Peyer's patch (tissue), 4 donors: Measurements from ENCODE around the gene TMEM131L.

Experiments
- CTCF ChIP-seq, 6 experiments: fragments of 450-650 bp in 4 of 6; fragments of 200-600 bp in 2 of 6; sonication (generic) in 1 of 6; IDR thresholded peaks; one replicate each; pipeline ENCODE4 v1.5.1; 2017 to 2019; ENCODE audit warnings: antibody characterized with exemption in 6 of 6, mild to moderate bottlenecking in 3 of 6, moderate library complexity in 1 of 6
- POLR2A ChIP-seq, 2 donors: fragments of 450-650 bp; IDR thresholded peaks; one replicate each; pipeline ENCODE4 v1.5.1; 2017; ENCODE audit warnings: antibody characterized with exemption in 2 of 2, mild to moderate bottlenecking in 2 of 2, moderate library complexity in 2 of 2

- TF ChIP-seq CTCF (IDR thresholded peaks at IDR 0.05) (no peak), POLR2A (IDR thresholded peaks at IDR 0.05) (no peak)
Observed at GRCh38 chr4:153651116-153651515, 185.0 kb downstream of the TMEM131L start.
